H1 (cell line): ENCODE measurements around the gene SOX30. TPM values are rescaled to one million over a fixed set of nuclear protein-coding genes. Genes with fewer than 3 reads are reported as not detected.

Source experiments
- CTCF ChIA-PET: fragments of 300-600 bp; sonication (Branson Sonifier 250); formaldehyde crosslinking; loops from one replicate; lab custom pipeline; 2021; ENCODE audit not compliant: partially characterized antibody; lab: Charles Lee
- POLR2A ChIA-PET: fragments of 300-600 bp; sonication (Branson Sonifier 250); formaldehyde crosslinking; loops from one replicate; lab custom pipeline; 2021; ENCODE audit warnings: inconsistent platforms; ENCODE audit not compliant: partially characterized antibody; lab: Charles Lee
- DNase-seq, 2 experiments: peaks; one replicate each; pipeline versions ENCODE4 v3.0.0 to v3.0.0-alpha.2; 2010 to 2022; ENCODE audit warnings: low spot score in 2 of 2, low read depth in 1 of 2, mixed read lengths in 1 of 2
- FAIRE-seq: peaks from 2 replicates; lab custom pipeline; 2011; peaks lifted over from hg19 to GRCh38; lab: Jason Lieb, UNC
- H2AFZ ChIP-seq: 2 replicates; pipeline ENCODE4 v1.8.1; 2012; ENCODE audit warnings: low read length, inconsistent platforms
- H2AK5ac ChIP-seq: 2 replicates; pipeline ENCODE4 v1.6.1; 2013; ENCODE audit warnings: low read depth, low read length
- H2BK120ac ChIP-seq: replicated peaks from 2 replicates; pipeline ENCODE3; 2013; ENCODE audit warnings: low read depth, low read length, inconsistent platforms
- H2BK12ac ChIP-seq: 2 replicates; pipeline ENCODE4 v1.6.1; 2013; ENCODE audit warnings: low read depth, low read length
- H2BK15ac ChIP-seq: 2 replicates; pipeline ENCODE4 v1.6.1; 2013; ENCODE audit warnings: low read length
- H2BK20ac ChIP-seq: 2 replicates; pipeline ENCODE4 v1.6.1; 2013; ENCODE audit warnings: low read length
- H2BK5ac ChIP-seq: 2 replicates; pipeline ENCODE4 v1.6.1; 2013; ENCODE audit warnings: low read depth, low read length
- H3K14ac ChIP-seq: 2 replicates; pipeline ENCODE4 v1.6.1; 2013; ENCODE audit warnings: inconsistent platforms; ENCODE audit not compliant: insufficient read length
- H3K18ac ChIP-seq: 2 replicates; pipeline ENCODE4 v1.6.1; 2013; ENCODE audit warnings: low read length; ENCODE audit errors: extremely low read depth
- H3K23ac ChIP-seq: 2 replicates; pipeline ENCODE4 v1.6.1; 2013; ENCODE audit warnings: inconsistent platforms; ENCODE audit not compliant: insufficient read length
- H3K23me2 ChIP-seq: 2 replicates; pipeline ENCODE4 v1.6.1; 2013; ENCODE audit warnings: low read depth, low read length
- H3K27ac ChIP-seq: 2 replicates; pipeline ENCODE4 v1.6.1; 2011; ENCODE audit warnings: low read depth, low read length, inconsistent platforms
- H3K27me3 ChIP-seq, 4 experiments: replicated peaks in 1 of 4; 1 replicate in 1 of 4; 2 replicates in 3 of 4; pipeline versions ENCODE4 v1.6.1 to v1.8.1; 2011 to 2013; ENCODE audit warnings: low read length in 3 of 4, mild to moderate bottlenecking in 3 of 4, inconsistent platforms in 2 of 4, mixed read lengths in 2 of 4, moderate library complexity in 1 of 4; ENCODE audit not compliant: control insufficient read depth in 3 of 4, insufficient read depth in 3 of 4; ENCODE audit errors: extremely low read depth in 1 of 4
- H3K36me3 ChIP-seq, 4 experiments: 2 replicates each; pipeline versions ENCODE4 v1.6.1 to v1.8.1; 2011 to 2013; ENCODE audit warnings: mild to moderate bottlenecking in 4 of 4, low read length in 3 of 4, moderate library complexity in 2 of 4, control low read depth in 1 of 4, inconsistent platforms in 1 of 4; ENCODE audit not compliant: insufficient read depth in 4 of 4, control insufficient read depth in 2 of 4
- H3K4ac ChIP-seq: replicated peaks from 2 replicates; pipeline ENCODE3; 2013; ENCODE audit warnings: low read length, low read depth, mixed read lengths, inconsistent platforms; ENCODE audit not compliant: insufficient read length
- H3K4me1 ChIP-seq, 4 experiments: replicated peaks in 1 of 4; 1 replicate in 1 of 4; 2 replicates in 3 of 4; pipeline versions ENCODE4 v1.6.1 to v1.8.1; 2011 to 2013; ENCODE audit warnings: low read length in 3 of 4, inconsistent platforms in 2 of 4, mixed read lengths in 1 of 4; ENCODE audit not compliant: insufficient read depth in 4 of 4, control insufficient read depth in 3 of 4
- H3K4me2 ChIP-seq, 2 experiments: 2 replicates each; pipeline versions ENCODE4 v1.6.1 to v1.8.1; 2011 to 2013; ENCODE audit warnings: low read depth in 2 of 2, low read length in 2 of 2, control low read depth in 1 of 2, inconsistent platforms in 1 of 2, mild to moderate bottlenecking in 1 of 2; ENCODE audit not compliant: insufficient read depth in 1 of 2
- H3K4me3 ChIP-seq, 4 experiments: fragments of 200-600, 300-600 bp in 1 of 4; sonication (generic), shearing (Covaris generic), sonication (Bioruptor Twin) in 1 of 4; 2 replicates each; pipeline versions ENCODE4 v1.5.1 to v1.8.1; 2011 to 2016; ENCODE audit warnings: low read length in 4 of 4, low read depth in 3 of 4, control low read depth in 2 of 4, inconsistent platforms in 2 of 4, mild to moderate bottlenecking in 2 of 4, mixed read lengths in 1 of 4, moderate library complexity in 1 of 4; ENCODE audit not compliant: insufficient read depth in 2 of 4; ENCODE audit errors: extremely low read depth in 1 of 4
- H3K56ac ChIP-seq: replicated peaks from 2 replicates; pipeline ENCODE3; 2013; ENCODE audit warnings: low read depth, mild to moderate bottlenecking, mixed read lengths, low read length, inconsistent platforms; ENCODE audit not compliant: insufficient read length
- H3K79me1 ChIP-seq: 2 replicates; pipeline ENCODE4 v1.6.1; 2013; ENCODE audit warnings: low read depth, low read length, control low read depth
- H3K79me2 ChIP-seq, 2 experiments: 2 replicates each; pipeline versions ENCODE4 v1.6.1 to v1.8.1; 2012 to 2013; ENCODE audit warnings: low read length in 2 of 2, mild to moderate bottlenecking in 2 of 2, inconsistent platforms in 1 of 2; ENCODE audit not compliant: insufficient read depth in 2 of 2, control insufficient read depth in 1 of 2
- H3K9ac ChIP-seq, 4 experiments: replicated peaks in 1 of 4; 1 replicate in 1 of 4; 2 replicates in 3 of 4; pipeline versions ENCODE4 v1.6.1 to v1.8.1; 2011 to 2013; ENCODE audit warnings: low read depth in 3 of 4, low read length in 3 of 4, control low read depth in 2 of 4, mild to moderate bottlenecking in 2 of 4, moderate library complexity in 2 of 4, inconsistent platforms in 1 of 4; ENCODE audit errors: extremely low read depth in 1 of 4
- H3K9me3 ChIP-seq, 2 experiments: 2 replicates each; pipeline versions ENCODE4 v1.6.1 to v1.8.1; 2012 to 2013; ENCODE audit warnings: mild to moderate bottlenecking in 2 of 2, moderate library complexity in 2 of 2, control low read depth in 1 of 2, inconsistent platforms in 1 of 2, low read depth in 1 of 2, low read length in 1 of 2, mixed read lengths in 1 of 2; ENCODE audit not compliant: insufficient read depth in 2 of 2
- H4K20me1 ChIP-seq, 2 experiments: replicated peaks in 1 of 2; 2 replicates each; pipeline versions ENCODE3 to v1.8.1; 2011 to 2013; ENCODE audit warnings: inconsistent platforms in 2 of 2, low read length in 2 of 2, mild to moderate bottlenecking in 1 of 2; ENCODE audit not compliant: insufficient read depth in 2 of 2, control insufficient read depth in 1 of 2
- H4K5ac ChIP-seq: 2 replicates; pipeline ENCODE4 v1.6.1; 2013; ENCODE audit warnings: low read length, low read depth, mixed read lengths, inconsistent platforms; ENCODE audit not compliant: insufficient read length
- H4K8ac ChIP-seq: 2 replicates; pipeline ENCODE4 v1.8.0; 2013; ENCODE audit warnings: mild to moderate bottlenecking, moderate library complexity, low read length, inconsistent platforms; ENCODE audit not compliant: insufficient read depth; ENCODE audit errors: extremely low read depth
- H4K91ac ChIP-seq: replicated peaks from 2 replicates; pipeline ENCODE3; 2013; ENCODE audit warnings: low read length, mixed read lengths, inconsistent platforms; ENCODE audit not compliant: insufficient read length
- BCL11A ChIP-seq, 2 experiments: IDR thresholded peaks; one replicate each; pipeline ENCODE4 v1.6.1; 2011; ENCODE audit warnings: low read depth in 2 of 2, low read length in 2 of 2, mild to moderate bottlenecking in 2 of 2
- BRCA1 ChIP-seq: IDR thresholded peaks from 2 replicates; pipeline ENCODE4 v1.6.1; 2012; ENCODE audit warnings: low read depth, low read length, improper control_type of control experiment
- EGR1 ChIP-seq: IDR thresholded peaks from 2 replicates; pipeline ENCODE4 v1.6.1; 2011; ENCODE audit warnings: low read depth, low read length, borderline replicate concordance
- KDM1A ChIP-seq: fragments of 200-600, 300-600 bp; sonication (generic); IDR thresholded peaks from 2 replicates; pipeline ENCODE4 v1.7.1; 2016; ENCODE audit warnings: mild to moderate bottlenecking, low read length, borderline replicate concordance
- RFX5 ChIP-seq: IDR thresholded peaks from 2 replicates; pipeline ENCODE4 v1.6.1; 2011; ENCODE audit warnings: low read depth, low read length, improper control_type of control experiment, borderline replicate concordance
- SIRT6 ChIP-seq: IDR thresholded peaks from one replicate; pipeline ENCODE4 v1.7.1; 2012; ENCODE audit warnings: low read length, inconsistent platforms
- WGBS, 2 experiments: shearing (Covaris generic) in 1 of 2; methylation state at CpG; one replicate each; pipeline versions ENCODE4 v1.1.6 to v1.1.7; 2013 to 2015; ENCODE audit warnings: low lambda C conversion rate in 2 of 2, mixed read lengths in 2 of 2, inconsistent platforms in 1 of 2, low coverage in 1 of 2, missing lambda C conversion rate in 1 of 2; ENCODE audit not compliant: insufficient replicate concordance in 2 of 2, insufficient coverage in 1 of 2, insufficient read length in 1 of 2; ENCODE audit errors: extremely low coverage in 1 of 2, missing lambda C conversion rate in 1 of 2; 5-methylcytosine and 5-hydroxymethylcytosine counted together
- polyA plus RNA-seq, 7 experiments: library from polyadenylated mRNA; depleted of rRNA in 3 of 7; stranded (reverse) in 5 of 7; unstranded in 2 of 7; fragments of >200 nt in 5 of 7; fragments of 200-250 nt in 2 of 7; gene quantifications; 1 replicate in 5 of 7; 2 replicates in 1 of 7; 4 replicates in 1 of 7; pipeline versions ENCODE4 v1.2.1 to v1.2.3, GENCODE V29; 2011 to 2013; ENCODE audit warnings: missing spikeins in 2 of 7, mixed read lengths in 2 of 7
- total RNA-seq: library from RNA; stranded (reverse); fragmentation: NEBNext Ultra II Directional; extraction: Animal tissue kit (Norgen Biotek cat#: 25700); gene quantifications from 2 replicates; pipeline ENCODE4 v1.2.1, GENCODE V29; 2021
- TF ChIP-seq, protein P1 (sequence below): IDR thresholded peaks from 2 replicates; pipeline ENCODE4 v1.6.1; 2012; ENCODE audit warnings: inconsistent platforms
- TF ChIP-seq, protein P2 (sequence below): IDR thresholded peaks from 2 replicates; pipeline ENCODE4 v1.6.1; 2012; ENCODE audit warnings: inconsistent platforms

SOX30 gene
- total and polyA plus RNA-seq, 2 of the 8 experiments (the other 6 are each of a cell fraction or from before 2014, with no cell fraction given) = 0.35 TPM; not detected in 1

DNA sequence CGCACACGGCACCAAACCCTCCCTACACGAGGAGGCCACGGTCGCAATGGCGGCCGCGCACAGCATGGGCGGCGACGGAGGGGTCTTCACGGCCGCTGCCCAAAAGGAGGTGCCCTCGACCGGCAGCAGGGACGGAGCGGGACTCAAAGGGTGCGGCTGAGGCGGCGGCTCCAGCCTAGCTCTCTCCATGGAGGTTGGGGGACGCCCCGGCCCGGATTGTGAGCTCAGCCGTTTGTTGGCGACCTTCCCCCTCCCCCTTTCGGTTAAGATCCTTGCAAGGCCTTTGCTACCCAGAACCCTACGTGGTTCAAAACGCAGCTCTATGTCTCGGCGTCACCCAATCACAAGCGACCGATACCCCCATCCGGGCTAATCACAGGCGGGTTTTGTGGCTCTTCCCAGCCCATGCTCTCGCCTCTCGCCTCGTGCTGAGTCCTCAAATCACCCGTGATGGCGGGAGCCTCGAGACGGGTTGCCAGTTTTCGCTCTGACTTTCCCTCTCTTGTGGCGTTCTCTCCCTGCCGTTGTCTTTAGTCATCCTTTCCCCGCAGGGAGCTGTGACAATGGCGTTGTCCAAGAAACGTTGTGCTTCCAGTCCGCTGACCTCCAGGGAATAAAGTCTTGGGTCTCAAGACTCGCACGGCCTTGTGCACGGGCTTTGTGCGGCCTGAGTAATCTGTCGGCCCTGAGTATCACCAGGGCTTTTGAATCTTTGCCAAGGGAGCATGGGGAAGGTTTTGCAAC is 38.6 kb upstream of the SOX30 start:
- H2AFZ ChIP-seq = no peak overlapping the region; the same call in none of the 2 replicates
- 90% methylated on average over 27 of the region's 53 CpGs; no CpG with 5 or more reads in 1 of the 2 experiments for WGBS, 2 experiments
- DNase-seq = no peak
- no peak overlapping the region for H2BK15ac ChIP-seq
- no peak overlapping the region for H3K4ac ChIP-seq
- no peak overlapping the region for H3K56ac ChIP-seq
- CTCF ChIA-PET = interaction anchor here (0.6 to 3.4 kb wide), 7 partner anchors 9 to 378 kb away, joined by 3 to 15 read pairs (median 6); no protein-coding TSS in a partner anchor
- no peak overlapping the region for H3K14ac ChIP-seq
- H2BK120ac ChIP-seq = no peak overlapping the region
- no peak overlapping the region for H3K27ac ChIP-seq
- H4K91ac ChIP-seq = no peak overlapping the region
- no peaks in the 10 kb centered on the region for H4K20me1 ChIP-seq
- no peak overlapping the region for H2BK5ac ChIP-seq
- H2BK12ac ChIP-seq = no peak overlapping the region
- H2AK5ac ChIP-seq = no peak overlapping the region
- no peak overlapping the region for H3K4me2 ChIP-seq
- POLR2A ChIA-PET = no interaction called here
- no peak overlapping the region for H3K23ac ChIP-seq
- FAIRE-seq = no peak
- H3K36me3 ChIP-seq = no peaks in the 10 kb centered on the region
- H3K18ac ChIP-seq = no peak overlapping the region
- no peaks in the 10 kb centered on the region for H3K79me2 ChIP-seq
- peaks cover 0 to 19% of the 10 kb centered on the region in 2 experiments; a peak in 1 of 4 replicates for H3K9me3 ChIP-seq
- H2BK20ac ChIP-seq = no peak overlapping the region
- no peak overlapping the region for H3K4me3 ChIP-seq
- no peak overlapping the region for H3K9ac ChIP-seq
- no peaks in the 10 kb centered on the region for H3K4me1 ChIP-seq
- no peaks in the 10 kb centered on the region for H3K27me3 ChIP-seq
- TF ChIP-seq RFX5 (no peak), KDM1A (no peak), BCL11A (IDR thresholded peaks at IDR 0.05; ENCODE audit: low read depth in 2 of 2, low read length in 2 of 2) (no peak), EGR1 (no peak), SIRT6 (no peak), BRCA1 (no peak)
- TF ChIP-seq, protein P1, sequence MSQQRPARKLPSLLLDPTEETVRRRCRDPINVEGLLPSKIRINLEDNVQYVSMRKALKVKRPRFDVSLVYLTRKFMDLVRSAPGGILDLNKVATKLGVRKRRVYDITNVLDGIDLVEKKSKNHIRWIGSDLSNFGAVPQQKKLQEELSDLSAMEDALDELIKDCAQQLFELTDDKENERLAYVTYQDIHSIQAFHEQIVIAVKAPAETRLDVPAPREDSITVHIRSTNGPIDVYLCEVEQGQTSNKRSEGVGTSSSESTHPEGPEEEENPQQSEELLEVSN = peak; percentile 68
- TF ChIP-seq, protein P2, sequence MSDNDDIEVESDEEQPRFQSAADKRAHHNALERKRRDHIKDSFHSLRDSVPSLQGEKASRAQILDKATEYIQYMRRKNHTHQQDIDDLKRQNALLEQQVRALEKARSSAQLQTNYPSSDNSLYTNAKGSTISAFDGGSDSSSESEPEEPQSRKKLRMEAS = no peak
- H4K5ac ChIP-seq = no peak overlapping the region
- H3K79me1 ChIP-seq = no peaks in the 10 kb centered on the region
- H4K8ac ChIP-seq = peak overlapping the region; percentile 68
- no peaks in the 10 kb centered on the region for H3K23me2 ChIP-seq
